Epithelial cell of esophagus (primary cell): ENCODE results near the gene NBAS.

ENCODE experiments used
- DNase-seq: peaks from one replicate; pipeline ENCODE4 v3.0.0; 2010; ENCODE audit warnings: low read depth
- H3K4me3 ChIP-seq: 2 replicates; pipeline ENCODE4 v1.5.1; 2011; ENCODE audit warnings: mild to moderate bottlenecking, low read length, control low read depth
- TF ChIP-seq, protein P1 (sequence below): IDR thresholded peaks from 2 replicates; pipeline ENCODE4 v1.5.1; 2011; ENCODE audit warnings: low read depth, mild to moderate bottlenecking, low read length, control low read depth, inconsistent platforms; ENCODE audit not compliant: insufficient read depth; ENCODE audit errors: missing control alignments

Gene NBAS

DNA sequence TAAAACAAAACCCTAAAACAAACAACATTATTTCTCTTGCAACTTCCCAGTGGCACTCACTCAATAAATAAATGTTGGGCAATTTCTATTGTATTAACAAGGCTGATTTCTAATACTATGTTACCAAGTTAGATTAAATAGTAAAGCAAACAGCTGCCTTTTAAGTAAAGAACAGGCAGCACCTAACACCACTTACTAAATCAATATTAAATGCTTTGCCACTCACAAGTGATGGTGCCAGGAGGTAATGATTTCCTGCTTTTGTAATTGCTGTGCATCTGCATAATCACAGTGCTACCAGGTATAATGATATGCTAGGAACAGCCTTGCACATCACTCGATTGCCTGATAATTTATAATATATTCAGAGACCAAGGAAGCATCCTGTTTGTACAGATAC, 276.5 kb downstream of the NBAS start:
- no peak for DNase-seq
- TF ChIP-seq, protein P1, sequence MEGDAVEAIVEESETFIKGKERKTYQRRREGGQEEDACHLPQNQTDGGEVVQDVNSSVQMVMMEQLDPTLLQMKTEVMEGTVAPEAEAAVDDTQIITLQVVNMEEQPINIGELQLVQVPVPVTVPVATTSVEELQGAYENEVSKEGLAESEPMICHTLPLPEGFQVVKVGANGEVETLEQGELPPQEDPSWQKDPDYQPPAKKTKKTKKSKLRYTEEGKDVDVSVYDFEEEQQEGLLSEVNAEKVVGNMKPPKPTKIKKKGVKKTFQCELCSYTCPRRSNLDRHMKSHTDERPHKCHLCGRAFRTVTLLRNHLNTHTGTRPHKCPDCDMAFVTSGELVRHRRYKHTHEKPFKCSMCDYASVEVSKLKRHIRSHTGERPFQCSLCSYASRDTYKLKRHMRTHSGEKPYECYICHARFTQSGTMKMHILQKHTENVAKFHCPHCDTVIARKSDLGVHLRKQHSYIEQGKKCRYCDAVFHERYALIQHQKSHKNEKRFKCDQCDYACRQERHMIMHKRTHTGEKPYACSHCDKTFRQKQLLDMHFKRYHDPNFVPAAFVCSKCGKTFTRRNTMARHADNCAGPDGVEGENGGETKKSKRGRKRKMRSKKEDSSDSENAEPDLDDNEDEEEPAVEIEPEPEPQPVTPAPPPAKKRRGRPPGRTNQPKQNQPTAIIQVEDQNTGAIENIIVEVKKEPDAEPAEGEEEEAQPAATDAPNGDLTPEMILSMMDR: no peak

DNA sequence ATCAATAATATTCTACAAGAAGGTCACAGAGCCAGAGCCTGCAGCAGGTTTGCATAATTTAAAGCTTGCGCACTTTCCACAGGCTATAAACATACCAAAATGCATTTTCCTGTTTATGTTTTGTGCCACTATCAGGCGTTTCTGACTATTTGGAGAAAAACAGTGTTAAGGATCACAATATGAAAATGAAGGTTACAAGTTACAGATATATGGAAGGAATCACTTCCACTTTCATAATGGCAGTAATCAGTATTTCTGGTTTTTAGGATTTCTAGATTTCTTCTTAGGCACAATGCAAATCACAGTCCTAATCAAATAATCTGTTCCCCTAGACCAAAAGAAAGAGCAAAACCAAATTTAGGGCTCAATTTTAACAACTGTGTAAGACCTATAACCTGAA, 279.5 kb downstream of the NBAS start:
- no peak for DNase-seq
- TF ChIP-seq, protein P1: no peak
- H3K4me3 ChIP-seq: no peak overlapping the region

More for the DNA sequence above, 276.5 kb downstream of the NBAS start:
- no peak overlapping the region for H3K4me3 ChIP-seq

- no peak overlapping the region for H3K4me3 ChIP-seq
- TF ChIP-seq, protein P1: no peak
- no peak for DNase-seq
Observed at GRCh38 chr2:15279201-15279876, 281.8 kb downstream of the NBAS start.

DNA sequence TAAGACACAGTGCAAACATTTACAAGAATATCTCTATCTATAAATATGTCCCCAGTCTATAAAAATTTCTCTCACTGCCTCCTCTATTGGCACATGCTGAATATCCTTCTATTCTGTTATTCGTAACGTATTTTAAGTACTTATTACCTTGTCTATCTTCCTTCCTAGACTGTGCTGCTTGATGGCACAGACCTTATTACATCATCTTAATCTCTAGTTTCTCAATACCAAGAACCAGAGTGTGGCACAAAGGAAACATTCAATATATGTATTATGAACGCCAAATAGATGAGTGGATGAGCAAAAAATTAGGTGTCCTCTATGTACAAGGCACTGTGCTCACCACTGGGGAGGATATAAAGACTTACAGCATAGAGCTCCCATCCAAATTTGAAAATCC, 282.8 kb downstream of the NBAS start:
- peak; percentile 8 for DNase-seq
- H3K4me3 ChIP-seq: no peak overlapping the region
- TF ChIP-seq, protein P1: no peak

DNA sequence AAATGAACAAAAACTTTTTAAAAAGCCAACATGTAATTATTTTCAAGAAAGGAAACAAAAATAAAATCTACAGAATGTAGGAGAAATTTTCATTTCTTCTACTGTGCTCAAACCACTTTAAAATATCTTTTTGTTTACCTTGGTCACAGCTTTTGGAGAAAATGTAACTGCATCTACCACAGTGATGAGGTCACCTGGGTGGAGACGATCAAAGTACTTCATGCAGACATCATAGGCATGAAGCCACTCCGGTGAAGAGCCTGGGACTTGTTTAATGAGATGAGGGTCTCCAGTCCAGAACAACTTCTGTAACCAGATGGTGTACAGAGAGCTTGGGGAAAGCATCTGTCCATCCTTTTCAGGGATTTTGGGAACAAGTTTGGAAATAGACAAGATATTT, 285.8 kb downstream of the NBAS start:
- H3K4me3 ChIP-seq: no peak overlapping the region
- DNase-seq: no peak
- TF ChIP-seq, protein P1: no peak

DNA sequence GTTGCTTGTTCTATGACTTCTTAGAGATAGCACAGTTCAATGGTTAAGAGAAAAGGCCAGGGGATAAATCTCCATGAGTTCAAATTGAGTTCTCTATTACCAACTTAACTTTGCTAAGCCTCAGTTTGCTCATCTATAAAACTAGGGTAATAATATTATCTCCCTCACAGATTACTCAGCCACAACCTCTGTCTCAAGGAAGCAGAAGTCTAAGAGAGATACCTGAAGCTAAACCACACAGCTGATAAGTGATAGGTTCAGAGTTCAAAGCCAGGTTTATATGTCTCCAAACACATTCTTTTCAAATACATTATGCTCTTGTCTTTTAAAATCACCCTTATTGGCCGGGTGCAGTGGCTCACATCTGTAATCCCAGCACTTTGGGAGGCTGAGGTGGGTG, 287.7 kb downstream of the NBAS start:
- TF ChIP-seq, protein P1: no peak
- DNase-seq: no peak
- no peak overlapping the region for H3K4me3 ChIP-seq

DNA sequence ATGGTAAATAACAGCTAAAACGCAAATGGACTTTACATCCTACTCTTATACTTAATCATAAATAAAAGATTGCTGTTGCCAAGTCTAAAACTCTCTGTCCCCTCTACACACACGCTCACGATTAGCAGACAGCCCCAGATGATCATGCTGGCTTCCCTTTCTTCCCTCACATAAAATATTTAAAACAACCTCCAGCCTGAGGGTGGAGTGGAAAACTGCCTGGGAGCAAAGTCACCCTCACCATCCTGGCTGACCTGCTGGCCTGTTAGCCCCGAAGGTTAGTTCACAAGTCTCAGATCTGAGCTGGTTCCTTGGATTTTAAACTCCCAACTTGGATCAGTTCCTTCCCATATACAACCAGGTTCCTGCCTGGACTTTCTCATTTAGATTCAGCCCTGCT, 288.2 kb downstream of the NBAS start:
- no peak overlapping the region for H3K4me3 ChIP-seq
- no peak for DNase-seq
- TF ChIP-seq, protein P1: no peak
